H1 (cell line): ENCODE results near the gene RGS3. TPM values are rescaled to one million over a fixed set of nuclear protein-coding genes. Genes with fewer than 3 reads are reported as not detected.

ENCODE experiments used
- CTCF ChIA-PET: fragments of 300-600 bp; sonication (Branson Sonifier 250); formaldehyde crosslinking; loops from one replicate; lab custom pipeline; 2021; ENCODE audit not compliant: partially characterized antibody; lab: Charles Lee
- POLR2A ChIA-PET: fragments of 300-600 bp; sonication (Branson Sonifier 250); formaldehyde crosslinking; loops from one replicate; lab custom pipeline; 2021; ENCODE audit warnings: inconsistent platforms; ENCODE audit not compliant: partially characterized antibody; lab: Charles Lee
- DNase-seq, 2 experiments: peaks; one replicate each; pipeline versions ENCODE4 v3.0.0 to v3.0.0-alpha.2; 2010 to 2022; ENCODE audit warnings: low spot score in 2 of 2, low read depth in 1 of 2, mixed read lengths in 1 of 2
- FAIRE-seq: peaks from 2 replicates; lab custom pipeline; 2011; peaks lifted over from hg19 to GRCh38; lab: Jason Lieb, UNC
- H2AFZ ChIP-seq: 2 replicates; pipeline ENCODE4 v1.8.1; 2012; ENCODE audit warnings: low read length, inconsistent platforms
- H2AK5ac ChIP-seq: 2 replicates; pipeline ENCODE4 v1.6.1; 2013; ENCODE audit warnings: low read depth, low read length
- H2BK120ac ChIP-seq: replicated peaks from 2 replicates; pipeline ENCODE3; 2013; ENCODE audit warnings: low read depth, low read length, inconsistent platforms
- H2BK12ac ChIP-seq: 2 replicates; pipeline ENCODE4 v1.6.1; 2013; ENCODE audit warnings: low read depth, low read length
- H2BK15ac ChIP-seq: 2 replicates; pipeline ENCODE4 v1.6.1; 2013; ENCODE audit warnings: low read length
- H2BK20ac ChIP-seq: 2 replicates; pipeline ENCODE4 v1.6.1; 2013; ENCODE audit warnings: low read length
- H2BK5ac ChIP-seq: 2 replicates; pipeline ENCODE4 v1.6.1; 2013; ENCODE audit warnings: low read depth, low read length
- H3K14ac ChIP-seq: 2 replicates; pipeline ENCODE4 v1.6.1; 2013; ENCODE audit warnings: inconsistent platforms; ENCODE audit not compliant: insufficient read length
- H3K18ac ChIP-seq: 2 replicates; pipeline ENCODE4 v1.6.1; 2013; ENCODE audit warnings: low read length; ENCODE audit errors: extremely low read depth
- H3K23ac ChIP-seq: 2 replicates; pipeline ENCODE4 v1.6.1; 2013; ENCODE audit warnings: inconsistent platforms; ENCODE audit not compliant: insufficient read length
- H3K23me2 ChIP-seq: 2 replicates; pipeline ENCODE4 v1.6.1; 2013; ENCODE audit warnings: low read depth, low read length
- H3K27ac ChIP-seq: 2 replicates; pipeline ENCODE4 v1.6.1; 2011; ENCODE audit warnings: low read depth, low read length, inconsistent platforms
- H3K27me3 ChIP-seq, 4 experiments: replicated peaks in 1 of 4; 1 replicate in 1 of 4; 2 replicates in 3 of 4; pipeline versions ENCODE4 v1.6.1 to v1.8.1; 2011 to 2013; ENCODE audit warnings: low read length in 3 of 4, mild to moderate bottlenecking in 3 of 4, inconsistent platforms in 2 of 4, mixed read lengths in 2 of 4, moderate library complexity in 1 of 4; ENCODE audit not compliant: control insufficient read depth in 3 of 4, insufficient read depth in 3 of 4; ENCODE audit errors: extremely low read depth in 1 of 4
- H3K36me3 ChIP-seq, 4 experiments: 2 replicates each; pipeline versions ENCODE4 v1.6.1 to v1.8.1; 2011 to 2013; ENCODE audit warnings: mild to moderate bottlenecking in 4 of 4, low read length in 3 of 4, moderate library complexity in 2 of 4, control low read depth in 1 of 4, inconsistent platforms in 1 of 4; ENCODE audit not compliant: insufficient read depth in 4 of 4, control insufficient read depth in 2 of 4
- H3K4ac ChIP-seq: replicated peaks from 2 replicates; pipeline ENCODE3; 2013; ENCODE audit warnings: low read length, low read depth, mixed read lengths, inconsistent platforms; ENCODE audit not compliant: insufficient read length
- H3K4me1 ChIP-seq, 4 experiments: replicated peaks in 1 of 4; 1 replicate in 1 of 4; 2 replicates in 3 of 4; pipeline versions ENCODE4 v1.6.1 to v1.8.1; 2011 to 2013; ENCODE audit warnings: low read length in 3 of 4, inconsistent platforms in 2 of 4, mixed read lengths in 1 of 4; ENCODE audit not compliant: insufficient read depth in 4 of 4, control insufficient read depth in 3 of 4
- H3K4me2 ChIP-seq, 2 experiments: 2 replicates each; pipeline versions ENCODE4 v1.6.1 to v1.8.1; 2011 to 2013; ENCODE audit warnings: low read depth in 2 of 2, low read length in 2 of 2, control low read depth in 1 of 2, inconsistent platforms in 1 of 2, mild to moderate bottlenecking in 1 of 2; ENCODE audit not compliant: insufficient read depth in 1 of 2
- H3K4me3 ChIP-seq, 4 experiments: fragments of 200-600, 300-600 bp in 1 of 4; sonication (generic), shearing (Covaris generic), sonication (Bioruptor Twin) in 1 of 4; 2 replicates each; pipeline versions ENCODE4 v1.5.1 to v1.8.1; 2011 to 2016; ENCODE audit warnings: low read length in 4 of 4, low read depth in 3 of 4, control low read depth in 2 of 4, inconsistent platforms in 2 of 4, mild to moderate bottlenecking in 2 of 4, mixed read lengths in 1 of 4, moderate library complexity in 1 of 4; ENCODE audit not compliant: insufficient read depth in 2 of 4; ENCODE audit errors: extremely low read depth in 1 of 4
- H3K56ac ChIP-seq: replicated peaks from 2 replicates; pipeline ENCODE3; 2013; ENCODE audit warnings: low read depth, mild to moderate bottlenecking, mixed read lengths, low read length, inconsistent platforms; ENCODE audit not compliant: insufficient read length
- H3K79me1 ChIP-seq: 2 replicates; pipeline ENCODE4 v1.6.1; 2013; ENCODE audit warnings: low read depth, low read length, control low read depth
- H3K79me2 ChIP-seq, 2 experiments: 2 replicates each; pipeline versions ENCODE4 v1.6.1 to v1.8.1; 2012 to 2013; ENCODE audit warnings: low read length in 2 of 2, mild to moderate bottlenecking in 2 of 2, inconsistent platforms in 1 of 2; ENCODE audit not compliant: insufficient read depth in 2 of 2, control insufficient read depth in 1 of 2
- H3K9ac ChIP-seq, 4 experiments: replicated peaks in 1 of 4; 1 replicate in 1 of 4; 2 replicates in 3 of 4; pipeline versions ENCODE4 v1.6.1 to v1.8.1; 2011 to 2013; ENCODE audit warnings: low read depth in 3 of 4, low read length in 3 of 4, control low read depth in 2 of 4, mild to moderate bottlenecking in 2 of 4, moderate library complexity in 2 of 4, inconsistent platforms in 1 of 4; ENCODE audit errors: extremely low read depth in 1 of 4
- H3K9me3 ChIP-seq, 2 experiments: 2 replicates each; pipeline versions ENCODE4 v1.6.1 to v1.8.1; 2012 to 2013; ENCODE audit warnings: mild to moderate bottlenecking in 2 of 2, moderate library complexity in 2 of 2, control low read depth in 1 of 2, inconsistent platforms in 1 of 2, low read depth in 1 of 2, low read length in 1 of 2, mixed read lengths in 1 of 2; ENCODE audit not compliant: insufficient read depth in 2 of 2
- H4K20me1 ChIP-seq, 2 experiments: replicated peaks in 1 of 2; 2 replicates each; pipeline versions ENCODE3 to v1.8.1; 2011 to 2013; ENCODE audit warnings: inconsistent platforms in 2 of 2, low read length in 2 of 2, mild to moderate bottlenecking in 1 of 2; ENCODE audit not compliant: insufficient read depth in 2 of 2, control insufficient read depth in 1 of 2
- H4K5ac ChIP-seq: 2 replicates; pipeline ENCODE4 v1.6.1; 2013; ENCODE audit warnings: low read length, low read depth, mixed read lengths, inconsistent platforms; ENCODE audit not compliant: insufficient read length
- H4K8ac ChIP-seq: 2 replicates; pipeline ENCODE4 v1.8.0; 2013; ENCODE audit warnings: mild to moderate bottlenecking, moderate library complexity, low read length, inconsistent platforms; ENCODE audit not compliant: insufficient read depth; ENCODE audit errors: extremely low read depth
- H4K91ac ChIP-seq: replicated peaks from 2 replicates; pipeline ENCODE3; 2013; ENCODE audit warnings: low read length, mixed read lengths, inconsistent platforms; ENCODE audit not compliant: insufficient read length
- ASH2L ChIP-seq: fragments of 200-600, 300-600 bp; sonication (generic); IDR thresholded peaks from one replicate; pipeline ENCODE4 v1.7.1; 2017; ENCODE audit warnings: low read length
- CEBPB ChIP-seq: IDR thresholded peaks from 2 replicates; pipeline ENCODE4 v1.6.1; 2012; ENCODE audit warnings: low read depth, low read length
- CHD1 ChIP-seq: IDR thresholded peaks from 2 replicates; pipeline ENCODE4 v1.6.1; 2012; ENCODE audit warnings: low read depth, low read length, improper control_type of control experiment
- MAFK ChIP-seq: IDR thresholded peaks from 2 replicates; pipeline ENCODE4 v1.6.1; 2012; ENCODE audit warnings: low read depth, mild to moderate bottlenecking, improper control_type of control experiment, low read length
- SIX5 ChIP-seq: IDR thresholded peaks from 2 replicates; pipeline ENCODE4 v1.6.1; 2011; ENCODE audit warnings: mild to moderate bottlenecking, low read depth, low read length
- WGBS, 2 experiments: shearing (Covaris generic) in 1 of 2; methylation state at CpG; one replicate each; pipeline versions ENCODE4 v1.1.6 to v1.1.7; 2013 to 2015; ENCODE audit warnings: low lambda C conversion rate in 2 of 2, mixed read lengths in 2 of 2, inconsistent platforms in 1 of 2, low coverage in 1 of 2, missing lambda C conversion rate in 1 of 2; ENCODE audit not compliant: insufficient replicate concordance in 2 of 2, insufficient coverage in 1 of 2, insufficient read length in 1 of 2; ENCODE audit errors: extremely low coverage in 1 of 2, missing lambda C conversion rate in 1 of 2; 5-methylcytosine and 5-hydroxymethylcytosine counted together
- polyA plus RNA-seq, 7 experiments: library from polyadenylated mRNA; depleted of rRNA in 3 of 7; stranded (reverse) in 5 of 7; unstranded in 2 of 7; fragments of >200 nt in 5 of 7; fragments of 200-250 nt in 2 of 7; gene quantifications; 1 replicate in 5 of 7; 2 replicates in 1 of 7; 4 replicates in 1 of 7; pipeline versions ENCODE4 v1.2.1 to v1.2.3, GENCODE V29; 2011 to 2013; ENCODE audit warnings: missing spikeins in 2 of 7, mixed read lengths in 2 of 7
- total RNA-seq: library from RNA; stranded (reverse); fragmentation: NEBNext Ultra II Directional; extraction: Animal tissue kit (Norgen Biotek cat#: 25700); gene quantifications from 2 replicates; pipeline ENCODE4 v1.2.1, GENCODE V29; 2021
- TF ChIP-seq, protein P1 (sequence below), 3 experiments: IDR thresholded peaks; 1 replicate in 2 of 3; 2 replicates in 1 of 3; pipeline versions ENCODE4 v1.5.1 to v1.6.1; 2011; ENCODE audit warnings: low read length in 3 of 3, mild to moderate bottlenecking in 3 of 3, inconsistent platforms in 2 of 3, low read depth in 1 of 3, moderate library complexity in 1 of 3; ENCODE audit not compliant: insufficient read depth in 1 of 3; ENCODE audit errors: control extremely low read depth in 1 of 3

RGS3 gene
- total and polyA plus RNA-seq, 2 of the 8 experiments (the other 6 are each of a cell fraction or from before 2014, with no cell fraction given): 12.6 to 18.2 TPM

DNA sequence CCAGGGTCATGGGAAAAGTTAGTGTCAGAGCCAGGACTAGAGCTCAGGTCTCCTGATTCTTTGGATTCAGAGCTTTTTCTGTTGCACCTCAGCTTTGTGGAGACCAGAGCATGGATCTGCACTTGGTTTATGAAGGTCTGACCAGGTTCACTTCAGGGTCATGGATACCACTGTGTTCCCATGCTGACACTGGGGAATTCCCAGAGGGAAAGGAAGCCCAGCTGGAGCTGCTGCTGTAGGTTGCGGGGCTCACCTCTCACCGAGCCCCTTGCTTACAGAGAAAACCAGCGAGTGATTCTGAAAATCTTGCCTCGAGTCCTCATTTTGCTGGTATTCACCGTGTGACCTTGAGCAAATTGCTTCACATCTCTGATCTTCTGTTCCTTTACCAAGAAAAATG, 83.0 kb downstream of the RGS3 start:
- FAIRE-seq (no peak), DNase-seq (no peak)
- Histone ChIP-seq H3K14ac (no peak overlapping the region), H3K4me3 (no peak overlapping the region), H3K27me3 (no peaks in the 10 kb centered on the region), H3K4me2 (no peak overlapping the region), H4K20me1 (no peaks in the 10 kb centered on the region), H4K91ac (no peak overlapping the region)
- CTCF ChIA-PET: interaction anchor here (0.9 to 9.1 kb wide), 5 partner anchors 9 to 109 kb away, joined by 3 to 50 read pairs (median 4); no protein-coding TSS in a partner anchor
- TF ChIP-seq, protein P1, sequence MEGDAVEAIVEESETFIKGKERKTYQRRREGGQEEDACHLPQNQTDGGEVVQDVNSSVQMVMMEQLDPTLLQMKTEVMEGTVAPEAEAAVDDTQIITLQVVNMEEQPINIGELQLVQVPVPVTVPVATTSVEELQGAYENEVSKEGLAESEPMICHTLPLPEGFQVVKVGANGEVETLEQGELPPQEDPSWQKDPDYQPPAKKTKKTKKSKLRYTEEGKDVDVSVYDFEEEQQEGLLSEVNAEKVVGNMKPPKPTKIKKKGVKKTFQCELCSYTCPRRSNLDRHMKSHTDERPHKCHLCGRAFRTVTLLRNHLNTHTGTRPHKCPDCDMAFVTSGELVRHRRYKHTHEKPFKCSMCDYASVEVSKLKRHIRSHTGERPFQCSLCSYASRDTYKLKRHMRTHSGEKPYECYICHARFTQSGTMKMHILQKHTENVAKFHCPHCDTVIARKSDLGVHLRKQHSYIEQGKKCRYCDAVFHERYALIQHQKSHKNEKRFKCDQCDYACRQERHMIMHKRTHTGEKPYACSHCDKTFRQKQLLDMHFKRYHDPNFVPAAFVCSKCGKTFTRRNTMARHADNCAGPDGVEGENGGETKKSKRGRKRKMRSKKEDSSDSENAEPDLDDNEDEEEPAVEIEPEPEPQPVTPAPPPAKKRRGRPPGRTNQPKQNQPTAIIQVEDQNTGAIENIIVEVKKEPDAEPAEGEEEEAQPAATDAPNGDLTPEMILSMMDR (IDR thresholded peaks at IDR 0.05; ENCODE audit: control extremely low read depth in 1 of 3, insufficient read depth in 1 of 3, low read depth in 1 of 3, low read length in 3 of 3): no peak
- TF ChIP-seq CEBPB: no peak
- TF ChIP-seq SIX5: no peak
- no peak for TF ChIP-seq MAFK
- no peak for TF ChIP-seq CHD1
- no peak for TF ChIP-seq ASH2L
- TF ChIP-seq, all 59 proteins: peak for 0
- no peak overlapping the region for H2BK120ac ChIP-seq
- H3K27ac ChIP-seq: no peak overlapping the region
- WGBS, 2 experiments: 95% methylated on average over 5 of the region's 5 CpGs; no CpG with 5 or more reads in 1 of the 2 experiments
- H2BK5ac ChIP-seq: no peak overlapping the region
- no peaks in the 10 kb centered on the region for H3K9me3 ChIP-seq
- H3K79me2 ChIP-seq: no peaks in the 10 kb centered on the region
- H2BK15ac ChIP-seq: no peak overlapping the region
- no peak overlapping the region for H4K8ac ChIP-seq
- no peak overlapping the region for H2AFZ ChIP-seq
- no peak overlapping the region for H3K23ac ChIP-seq
- H3K79me1 ChIP-seq: no peaks in the 10 kb centered on the region
- H4K5ac ChIP-seq: no peak overlapping the region
- H3K56ac ChIP-seq: no peak overlapping the region
- H3K4me1 ChIP-seq: peaks cover 0 to 8% (median 4%) of the 10 kb centered on the region in 4 experiments; a peak in 4 of 7 replicates
- POLR2A ChIA-PET: interaction anchor here (0.6 to 1.2 kb wide), 2 partner anchors 45 to 136 kb away, joined by 3 to 4 read pairs; partner anchors contain the start of genes C9orf43 and POLE3
- H2BK12ac ChIP-seq: no peak overlapping the region
- H2BK20ac ChIP-seq: no peak overlapping the region
- H3K9ac ChIP-seq: no peak overlapping the region
- H3K4ac ChIP-seq: no peak overlapping the region
- H3K18ac ChIP-seq: no peak overlapping the region
- H2AK5ac ChIP-seq: no peak overlapping the region
- no peaks in the 10 kb centered on the region for H3K23me2 ChIP-seq
- no peaks in the 10 kb centered on the region for H3K36me3 ChIP-seq
